Heart right ventricle (tissue), 16 donors: ENCODE results near the gene RHBDD2. TPM values are rescaled to one million over a fixed set of nuclear protein-coding genes. Genes with fewer than 3 reads are reported as not detected.
"Not testable (repeated sequence)": the region's sequence is repeated elsewhere in the genome, so short reads cannot be mapped to it uniquely, and the experiment has no call there.

Experiments used
- ATAC-seq, 8 donors: fragments of 200-7000 bp; cut with Tn5 transposase; one replicate each; pipeline ENCODE4 v1.9.1; 2020; ENCODE audit warnings: mild to moderate bottlenecking in 8 of 8, moderate library complexity in 8 of 8, moderate number of reproducible peaks in 1 of 8
- DNase-seq, 2 donors: peaks; one replicate each; pipeline ENCODE4 v3.0.0-alpha.2; 2020
- H3K27ac ChIP-seq, 10 donors: fragments of 200-600 bp; sonication (generic) in 2 of 10; one replicate each; pipeline versions ENCODE4 v1.5.0 to v1.8.0; 2020 to 2022; ENCODE audit warnings: mild to moderate bottlenecking in 3 of 10
- H3K27me3 ChIP-seq, 7 donors: fragments of 200-600 bp; one replicate each; pipeline ENCODE4 v1.8.0; 2021 to 2022; ENCODE audit warnings: mild to moderate bottlenecking in 2 of 7
- H3K36me3 ChIP-seq, 9 donors: fragments of 200-600 bp; sonication (generic) in 1 of 9; one replicate each; pipeline versions ENCODE4 v1.5.0 to v1.8.0; 2020 to 2022; ENCODE audit warnings: mild to moderate bottlenecking in 2 of 9
- H3K4me1 ChIP-seq, 9 donors: fragments of 200-600 bp; sonication (generic) in 1 of 9; one replicate each; pipeline versions ENCODE4 v1.5.0 to v1.8.0; 2020 to 2022; ENCODE audit warnings: mild to moderate bottlenecking in 4 of 9
- H3K4me3 ChIP-seq, 10 donors: fragments of 200-600 bp; sonication (generic) in 2 of 10; one replicate each; pipeline versions ENCODE4 v1.5.0 to v1.8.0; 2020 to 2022; ENCODE audit warnings: mild to moderate bottlenecking in 7 of 10, moderate library complexity in 2 of 10
- H3K9me3 ChIP-seq, 11 donors: fragments of 200-600 bp in 10 of 11; sonication (generic) in 2 of 11; one replicate each; pipeline versions ENCODE4 v1.5.0 to v1.8.0; 2013 to 2022; ENCODE audit warnings: mild to moderate bottlenecking in 2 of 11, control low read depth in 1 of 11, moderate library complexity in 1 of 11
- CTCF ChIP-seq, 9 donors: fragments of 200-600 bp; sonication (generic) in 2 of 9; IDR thresholded peaks; one replicate each; pipeline versions ENCODE4 v1.5.0 to v1.8.0; 2021 to 2022; ENCODE audit warnings: antibody characterized with exemption in 9 of 9, mild to moderate bottlenecking in 5 of 9, moderate library complexity in 1 of 9
- WGBS, 2 donors: extraction: QIAGEN DNeasy Blood & Tissue Kit; methylation state at CpG; one replicate each; pipeline ENCODE4 v1.1.7; 2013; ENCODE audit warnings: inconsistent platforms in 1 of 2; 5-methylcytosine and 5-hydroxymethylcytosine counted together
- intact Hi-C, 10 donors: fragments of 100-400 bp; cut with DNase I; formaldehyde crosslinking; loops; one replicate each; pipeline versions ENCODE4 v1.11.1 to v1.14.2; 2022
- polyA plus RNA-seq, 2 donors: library from polyadenylated mRNA; stranded (reverse); fragments of 200-250 nt; gene quantifications; one replicate each; pipeline ENCODE4 v1.2.3, GENCODE V29; 2013
- total RNA-seq, 10 donors: library from RNA; stranded (reverse); fragmentation: NEBNext Ultra II Directional in 3 of 10; extraction: Animal tissue kit (Norgen Biotek cat#: 25700) in 3 of 10; gene quantifications; one replicate each; pipeline versions ENCODE4 v1.2.1 to v1.2.4, GENCODE V29; 2021 to 2023
- donor health status: Arrhythmogenic right ventricular cardiomyopathy.
- donor health status: ischemic (EF 13 %, LVEDD 7.1; RV severe dilation, severe dysfunction).
- donor health status: healthy with polysubstance abuse.
- donor health status: DM: no; HTN: yes; CAD: no.
- donor health status: DM: no; HTN: no; CAD: no.
- donor health status: ischemic (EF 25% LVEDD 6.9; RV normal size, moderate dysfunction).
- donor health status: ischemic (EF 25% LVEDD 5.7; RV mildly dilated, moderate dysfunction).
- donor health status: healthy.
- donor health status: DM: yes; HTN: yes; CAD: no.
- donor health status: Ischemic cardiomyopathy.
- donor health status: ischemic (EF 35%, LVEDD 5.7; RV mildly dilated, moderate dysfunction).
- donor health status: nonischemic (EF 11% LVEDD 7.7; RV severe dilation, severe dysfunction).
- donor health status: DM: yes; HTN: yes; CAD: no.
- donor health status: PGD.
- donor health status: ischemic (EF 29% LVEDD 5.4; RV normal size, mild dysfunction).
- donor health status: nonischemic (EF 23%, LVEDD 6.1; RV moderate dilation, normal function).

RHBDD2 gene
- total and polyA plus RNA-seq, 12 donors: 20.8 to 48.1 (median 28.8) TPM

- DNase-seq (peak; percentile 16 to 24), ATAC-seq (peak; percentile 29 to 74 (median 59))
- TF ChIP-seq CTCF (IDR thresholded peaks at IDR 0.05): no peak
- WGBS, 2 donors: 74 to 77% methylated on average over 10 of the region's 10 CpGs
- no peaks in the 10 kb centered on the region for H3K27me3 ChIP-seq
- intact Hi-C loops: no loop called here
- H3K27ac ChIP-seq: peak overlapping the region in 4 of 10 donors; percentile 8 to 58 (median 32)
- H3K4me1 ChIP-seq: peaks cover 0 to 11% (median 0%) of the 10 kb centered on the region in 9 donors
- H3K9me3 ChIP-seq: peaks cover 0 to 4% (median 0%) of the 10 kb centered on the region in 11 donors
- H3K4me3 ChIP-seq: no peak overlapping the region
- no peaks in the 10 kb centered on the region for H3K36me3 ChIP-seq
Observed at GRCh38 chr7:75906991-75907667, 28.3 kb downstream of the RHBDD2 start.

- H3K4me3 ChIP-seq, H3K27me3 ChIP-seq, H3K36me3 ChIP-seq, H3K9me3 ChIP-seq, DNase-seq, intact Hi-C loops, ATAC-seq: not testable (repeated sequence)
- WGBS, 2 donors: 92 to 93% methylated on average over 9 of the region's 9 CpGs
- H3K4me1 ChIP-seq: peaks cover 0 to 11% (median 0%) of the 10 kb centered on the region in 9 donors
- H3K27ac ChIP-seq: peak overlapping the region in 3 of 10 donors; percentile 8 to 41 (median 22)
Observed at GRCh38 chr7:75907668-75908039, 28.8 kb downstream of the RHBDD2 start.

GRCh38 chr7:75909521-75910132 lies 30.8 kb downstream of the RHBDD2 start:
- DNase-seq: no peak
- H3K27ac ChIP-seq: no peak overlapping the region
- ATAC-seq: no peak
- H3K9me3 ChIP-seq: peaks cover 0 to 4% (median 0%) of the 10 kb centered on the region in 11 donors
- H3K4me1 ChIP-seq: peaks cover 0 to 20% (median 7%) of the 10 kb centered on the region in 9 donors
- 93 to 95% methylated on average over 5 of the region's 5 CpGs for WGBS, 2 donors
- H3K27me3 ChIP-seq: no peaks in the 10 kb centered on the region
- H3K36me3 ChIP-seq: no peaks in the 10 kb centered on the region
- intact Hi-C loops: no loop called here
- TF ChIP-seq CTCF (IDR thresholded peaks at IDR 0.05): no peak
- H3K4me3 ChIP-seq: no peak overlapping the region

- ATAC-seq, intact Hi-C loops: not testable (repeated sequence)
Observed at GRCh38 chr7:75911186-75911585, 32.4 kb downstream of the RHBDD2 start.

GRCh38 chr7:75913437-75913836 lies 34.6 kb downstream of the RHBDD2 start:
- Histone ChIP-seq H3K27me3 (no peaks in the 10 kb centered on the region), H3K9me3 (peaks cover 0 to 4% (median 0%) of the 10 kb centered on the region in 11 donors), H3K36me3 (no peaks in the 10 kb centered on the region), H3K4me1 (peaks cover 9 to 32% (median 29%) of the 10 kb centered on the region in 9 donors), H3K4me3 (no peak overlapping the region), H3K27ac (no peak overlapping the region)
- intact Hi-C loops: no loop called here
- TF ChIP-seq CTCF (IDR thresholded peaks at IDR 0.05): no peak
- DNase-seq (no peak), ATAC-seq (no peak)
- WGBS, 2 donors: 96 to 98% methylated on average over 6 of the region's 6 CpGs

More at GRCh38 chr7:75911186-75911585, 32.4 kb downstream of the RHBDD2 start:
- H3K36me3 ChIP-seq, H3K9me3 ChIP-seq, H3K27me3 ChIP-seq, H3K27ac ChIP-seq, H3K4me3 ChIP-seq, DNase-seq: not testable (repeated sequence)
- WGBS, 2 donors: 74 to 78% methylated on average over 12 of the region's 12 CpGs
- peaks cover 1 to 17% (median 13%) of the 10 kb centered on the region in 9 donors for H3K4me1 ChIP-seq
